NCI-H460 (cell line): ENCODE data around the gene CLHC1. TPM values are rescaled to one million over a fixed set of nuclear protein-coding genes. Genes with fewer than 3 reads are reported as not detected.
A peak's percentile ranks its signal among the peaks of the same experiment; 100 is the strongest.
"Not testable (repeated sequence)": the region's sequence is repeated elsewhere in the genome, so short reads cannot be mapped to it uniquely, and the experiment has no call there.

Source experiments
- DNase-seq: peaks from one replicate; pipeline ENCODE4 v3.0.0-alpha.2; 2016; ENCODE audit warnings: low read depth; ENCODE audit errors: extremely low read depth
- total RNA-seq: library from RNA; depleted of rRNA; stranded (reverse); fragments of >200 nt; shearing (Covaris generic); gene quantifications from 2 replicates; pipeline ENCODE4 v1.2.3, GENCODE V29; 2014

The CLHC1 gene
- total RNA-seq, 1 experiment from 2014 or later, result 10.8 TPM

DNA sequence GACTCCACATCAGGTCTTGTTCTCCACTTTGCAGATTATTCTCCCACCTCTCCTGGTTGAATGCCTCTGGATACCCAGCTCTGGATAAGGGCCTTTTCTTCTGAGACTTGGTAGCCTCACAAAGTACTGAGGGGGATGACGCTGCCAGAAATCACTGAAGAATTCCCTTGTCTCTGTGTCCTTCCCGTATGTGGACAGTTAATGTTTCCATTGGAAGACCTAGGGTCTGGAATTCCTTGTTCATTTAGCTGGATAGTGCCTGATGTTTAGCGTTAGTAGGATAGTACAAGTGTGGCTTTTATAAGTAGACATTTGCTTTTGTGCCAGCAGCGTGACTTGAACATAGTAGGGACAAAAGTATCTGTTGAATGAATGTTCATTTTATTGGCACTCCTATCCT lies 76.9 kb downstream of the CLHC1 start:
- DNase-seq, result no peak

DNA sequence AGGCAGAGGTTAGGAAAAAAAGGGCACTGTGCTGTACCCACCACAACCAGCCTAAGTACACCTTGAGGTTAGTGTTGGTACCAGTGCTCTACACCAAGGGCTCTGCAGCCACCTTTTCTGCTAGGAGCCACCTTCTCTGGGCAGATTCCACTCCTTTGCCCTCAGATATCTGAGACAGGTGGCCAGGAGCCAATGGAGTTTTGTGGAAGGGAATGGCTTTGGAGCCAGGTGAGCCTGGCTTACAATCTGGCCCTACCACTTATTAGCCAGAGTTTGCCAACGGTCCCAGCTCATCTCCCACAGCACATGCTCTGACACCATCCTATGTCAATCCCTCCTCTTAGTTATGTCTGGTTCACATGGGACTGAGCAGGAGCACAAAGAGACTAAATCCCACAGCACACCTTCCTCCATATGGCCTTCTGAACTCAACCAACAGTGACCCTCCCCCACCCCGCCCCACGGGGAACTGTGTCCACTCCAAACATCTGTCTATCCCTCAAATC lies 77.5 kb downstream of the CLHC1 start:
- no peak for DNase-seq

- DNase-seq, result no peak
Measured at GRCh38 chr2:55153584-55154299, 78.4 kb downstream of the CLHC1 start.

GRCh38 chr2:55152475-55153412 lies 79.3 kb downstream of the CLHC1 start:
- no peak for DNase-seq

GRCh38 chr2:55151733-55152433 lies 80.2 kb downstream of the CLHC1 start:
- DNase-seq, result no peak

DNA sequence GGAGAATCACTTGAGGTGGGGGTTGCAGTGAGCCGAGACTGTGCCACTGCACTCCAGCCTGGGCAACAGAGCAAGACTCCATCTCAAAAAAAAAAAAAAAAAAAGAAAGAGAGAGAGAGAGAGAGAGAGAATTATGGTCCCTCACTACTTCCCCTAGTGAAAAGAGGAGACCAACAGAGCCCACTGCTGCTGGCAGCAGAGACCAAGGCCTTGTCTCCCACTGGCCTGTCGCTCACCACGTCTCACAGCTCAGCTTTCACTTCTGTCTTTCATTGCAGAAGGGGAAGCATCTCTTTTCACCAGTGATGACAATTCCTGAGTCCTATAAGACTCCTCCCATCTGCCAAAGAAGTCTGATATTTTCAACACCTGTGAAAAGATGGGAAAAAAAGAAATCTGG lies 81.3 kb downstream of the CLHC1 start:
- no peak for DNase-seq

GRCh38 chr2:55148269-55148668 lies 83.8 kb downstream of the CLHC1 start:
- DNase-seq, result peak; percentile 25

- DNase-seq, result no peak
Measured at GRCh38 chr2:55147531-55147930, 84.6 kb downstream of the CLHC1 start.

GRCh38 chr2:55147041-55147440 lies 85.1 kb downstream of the CLHC1 start:
- no peak for DNase-seq

GRCh38 chr2:55146263-55146662 lies 85.8 kb downstream of the CLHC1 start:
- DNase-seq, result no peak

GRCh38 chr2:55144922-55145820 lies 86.9 kb downstream of the CLHC1 start:
- no peak for DNase-seq

DNA sequence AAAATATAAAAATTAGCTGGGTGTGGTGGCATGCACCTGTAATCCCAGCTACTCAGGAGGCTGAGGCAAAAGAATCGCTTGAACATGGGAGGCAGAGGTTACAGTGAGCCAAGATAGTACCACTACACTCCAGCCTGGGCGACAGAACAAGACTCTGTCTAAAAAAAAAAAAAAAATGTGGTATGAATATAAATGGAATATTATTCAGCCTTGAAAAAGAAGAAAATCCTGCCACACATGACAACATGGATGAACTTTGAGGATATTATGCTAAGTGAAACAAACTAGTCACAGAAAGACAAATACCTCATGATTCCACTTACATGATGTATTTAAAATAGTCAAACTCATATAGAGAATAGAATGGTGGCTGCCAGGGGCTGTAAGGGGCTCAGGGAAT lies 88.4 kb downstream of the CLHC1 start:
- DNase-seq, result not testable (repeated sequence)

DNA sequence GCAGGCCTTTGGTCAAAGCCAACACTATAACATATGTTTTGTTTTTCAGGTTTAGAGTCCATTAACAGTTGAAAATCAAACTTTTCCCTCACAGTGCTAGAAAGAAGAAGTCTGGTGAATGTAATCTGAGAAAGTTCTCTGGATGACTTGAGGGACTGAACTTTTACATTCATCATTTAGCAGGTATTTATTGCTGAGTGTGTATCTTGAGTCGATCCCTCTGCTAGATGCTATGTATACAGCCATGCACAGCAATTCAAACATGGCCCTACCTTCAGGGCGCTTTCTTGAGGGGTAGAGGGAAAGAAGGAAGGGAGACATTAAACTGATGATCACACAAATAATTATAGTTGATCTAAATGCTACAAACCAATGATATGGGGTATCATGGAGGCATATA lies 89.6 kb downstream of the CLHC1 start:
- DNase-seq, result no peak

- no peak for DNase-seq
Measured at GRCh38 chr2:55141572-55142413, 90.3 kb downstream of the CLHC1 start.

DNA sequence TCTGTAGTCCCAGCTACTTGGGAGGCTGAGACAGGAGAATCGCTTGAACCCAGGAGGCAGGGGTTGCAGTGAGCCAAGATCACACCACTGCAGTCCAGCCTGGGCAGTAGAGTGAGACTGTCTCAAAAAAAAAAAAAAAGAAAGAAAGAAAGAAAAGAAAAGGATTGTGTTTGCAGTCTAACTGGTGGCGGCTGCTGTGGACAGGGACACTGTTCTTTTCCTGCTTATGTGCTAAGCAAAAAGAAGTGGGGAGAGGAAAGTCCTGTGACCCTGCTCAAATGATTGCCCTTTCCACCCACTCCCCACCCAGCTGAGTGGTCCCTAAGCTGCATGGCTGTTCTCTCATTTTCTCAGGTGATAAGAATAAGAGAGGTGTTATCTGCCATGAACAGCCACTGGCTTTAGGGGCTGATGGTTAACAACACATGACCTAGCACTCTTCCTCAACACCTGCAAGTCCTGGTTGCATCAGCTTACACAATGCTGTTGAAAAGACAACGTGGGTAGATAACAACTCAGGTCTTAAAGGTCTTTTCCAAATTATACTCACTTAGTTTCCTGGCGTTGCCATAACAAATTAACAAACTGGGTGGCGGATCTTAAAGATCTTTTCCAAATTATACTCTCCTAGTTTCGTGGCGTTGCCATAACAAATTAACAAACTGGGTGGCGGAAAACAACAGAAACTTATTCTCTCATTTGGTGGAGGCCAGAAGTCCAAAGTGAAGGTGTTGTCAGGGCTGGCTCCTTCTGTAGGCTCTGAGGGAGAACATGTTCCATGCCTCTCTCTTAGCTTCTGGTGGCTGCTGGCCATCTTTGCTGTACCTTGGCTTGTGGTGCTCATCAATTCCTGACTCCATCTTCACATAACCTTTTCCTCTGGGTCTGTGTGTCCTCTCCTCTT lies 91.5 kb downstream of the CLHC1 start:
- no peak for DNase-seq

DNA sequence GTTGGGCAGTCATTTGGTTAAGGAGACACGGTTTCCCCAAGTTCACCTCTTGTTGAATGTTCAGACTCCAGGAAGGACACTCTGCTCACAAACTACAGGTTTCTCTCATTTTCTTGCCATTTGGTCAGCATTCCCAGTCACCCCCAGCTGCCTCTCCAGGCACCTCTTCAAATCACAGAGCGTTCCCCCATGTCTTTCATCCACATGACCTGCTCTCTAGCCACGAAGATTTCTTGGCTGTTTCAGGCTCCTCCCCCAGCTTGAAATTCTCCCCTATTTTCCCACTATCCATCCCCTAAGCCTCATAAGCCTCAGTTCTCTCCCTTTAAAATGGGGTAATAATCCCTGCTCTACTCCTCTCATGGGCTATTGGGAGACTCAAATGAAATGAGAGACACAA lies 92.8 kb downstream of the CLHC1 start:
- no peak for DNase-seq

- DNase-seq, result no peak
Measured at GRCh38 chr2:55138882-55139229, 93.2 kb downstream of the CLHC1 start.
